B cell (primary cell): ENCODE results near the gene PTPN1. TPM values are rescaled to one million over a fixed set of nuclear protein-coding genes. Genes with fewer than 3 reads are reported as not detected.

Experiments used
- ATAC-seq: fragments of 200-7000 bp; cut with Tn5 transposase; one replicate; pipeline ENCODE4 v1.10.0; 2021; ENCODE audit warnings: low read depth, mild to moderate bottlenecking, moderate number of reproducible peaks, moderate library complexity
- CTCF ChIA-PET: fragments of 350-600 bp; sonication (Branson Sonifier 250); formaldehyde crosslinking; loops from one replicate; lab custom pipeline; 2021; ENCODE audit warnings: antibody characterized with exemption, inconsistent platforms; lab: Charles Lee
- POLR2A ChIA-PET: fragments of 350-600 bp; sonication (Branson Sonifier 250); formaldehyde crosslinking; loops from one replicate; lab custom pipeline; 2021; ENCODE audit warnings: antibody characterized with exemption; lab: Charles Lee
- DNase-seq: peaks from one replicate; pipeline ENCODE4 v3.0.0; 2013
- H2AFZ ChIP-seq: 2 replicates; pipeline ENCODE4 v1.6.1; 2012; ENCODE audit warnings: mild to moderate bottlenecking, low read depth, low read length; ENCODE audit not compliant: insufficient read depth, poor library complexity, severe bottlenecking
- H3K27ac ChIP-seq, 2 donors: 1 replicate in 1 of 2; 2 replicates in 1 of 2; pipeline ENCODE4 v1.5.1; 2012 to 2013; ENCODE audit warnings: low read length in 2 of 2, mild to moderate bottlenecking in 2 of 2, moderate library complexity in 1 of 2
- H3K27me3 ChIP-seq, 4 experiments: fragments of 200-600 bp in 1 of 4; sonication (generic) in 1 of 4; replicated peaks in 1 of 4; 1 replicate in 2 of 4; 2 replicates in 2 of 4; pipeline versions ENCODE4 v1.6.1 to v1.7.0; 2013 to 2016; ENCODE audit warnings: low read length in 3 of 4, mild to moderate bottlenecking in 2 of 4, mixed read lengths in 1 of 4, moderate library complexity in 1 of 4; ENCODE audit not compliant: insufficient read depth in 4 of 4, control insufficient read depth in 3 of 4; ENCODE audit errors: control extremely low read depth in 1 of 4
- H3K36me3 ChIP-seq, 2 experiments: replicated peaks in 1 of 2; 1 replicate in 1 of 2; 2 replicates in 1 of 2; pipeline versions ENCODE4 v1.6.1 to v1.7.1; 2013; ENCODE audit warnings: low read length in 1 of 2; ENCODE audit not compliant: insufficient read depth in 2 of 2, control insufficient read depth in 1 of 2; ENCODE audit errors: control extremely low read depth in 1 of 2, extremely low read depth in 1 of 2
- H3K4me1 ChIP-seq, 2 donors: fragments of 200-600 bp in 1 of 2; sonication (generic) in 1 of 2; 1 replicate in 1 of 2; 2 replicates in 1 of 2; pipeline versions ENCODE4 v1.5.1 to v1.6.1; 2013 to 2017; ENCODE audit warnings: low read length in 2 of 2; ENCODE audit not compliant: control insufficient read depth in 2 of 2, insufficient read depth in 2 of 2
- H3K4me2 ChIP-seq: replicated peaks from 2 replicates; pipeline ENCODE3; 2012; ENCODE audit warnings: mild to moderate bottlenecking, low read depth, low read length; ENCODE audit not compliant: poor library complexity, severe bottlenecking
- H3K4me3 ChIP-seq, 5 experiments: fragments of 200-600 bp in 1 of 5; sonication (generic) in 1 of 5; 1 replicate in 3 of 5; 2 replicates in 2 of 5; pipeline versions ENCODE4 v1.5.1 to v1.7.0; 2011 to 2016; ENCODE audit warnings: low read length in 4 of 5, mild to moderate bottlenecking in 4 of 5, low read depth in 2 of 5, control low read depth in 1 of 5, moderate library complexity in 1 of 5; ENCODE audit not compliant: insufficient read depth in 1 of 5; ENCODE audit errors: control extremely low read depth in 1 of 5, extremely low read depth in 1 of 5
- H3K79me2 ChIP-seq: fragments of 200-600 bp; sonication (generic); one replicate; pipeline ENCODE4 v1.6.0; 2016; ENCODE audit warnings: low read length; ENCODE audit not compliant: control insufficient read depth, insufficient read depth
- H3K9ac ChIP-seq: fragments of 200-600 bp; sonication (generic); 2 replicates; pipeline ENCODE4 v1.6.1; 2017; ENCODE audit warnings: mild to moderate bottlenecking, low read length, moderate library complexity
- H3K9me3 ChIP-seq, 3 donors: one replicate each; pipeline versions ENCODE4 v1.6.1 to v1.7.1; 2013; ENCODE audit warnings: low read length in 2 of 3; ENCODE audit not compliant: control insufficient read depth in 2 of 3, insufficient read depth in 1 of 3; ENCODE audit errors: control extremely low read depth in 1 of 3
- H4K20me1 ChIP-seq: 2 replicates; pipeline ENCODE4 v1.6.0; 2012; ENCODE audit warnings: mild to moderate bottlenecking, low read length; ENCODE audit not compliant: insufficient read depth, control insufficient read depth, poor library complexity, severe bottlenecking
- H3K27ac Mint-ChIP-seq: one replicate; pipeline ENCODE4 v1.8.0; 2021; ENCODE audit warnings: mixed read lengths
- H3K27me3 Mint-ChIP-seq: one replicate; pipeline ENCODE4 v1.8.0; 2021; ENCODE audit warnings: mixed read lengths
- H3K4me1 Mint-ChIP-seq: one replicate; pipeline ENCODE4 v1.8.0; 2021; ENCODE audit warnings: mixed read lengths
- H3K4me3 Mint-ChIP-seq: one replicate; pipeline ENCODE4 v1.8.0; 2021; ENCODE audit warnings: mixed read lengths
- H3K9me3 Mint-ChIP-seq: one replicate; pipeline ENCODE4 v1.8.0; 2022; ENCODE audit warnings: mixed read lengths; ENCODE audit not compliant: insufficient read depth
- CTCF ChIP-seq: fragments of 200-600 bp; IDR thresholded peaks from one replicate; pipeline ENCODE4 v1.8.0; 2022; ENCODE audit warnings: antibody characterized with exemption, mild to moderate bottlenecking
- EZH2 ChIP-seq: IDR thresholded peaks from 2 replicates; pipeline ENCODE4 v1.6.1; 2012; ENCODE audit warnings: borderline replicate concordance, low read depth, mild to moderate bottlenecking, moderate library complexity, low read length; ENCODE audit not compliant: insufficient read depth, poor library complexity, severe bottlenecking
- WGBS: methylation state at CpG from one replicate; pipeline ENCODE4 v1.1.5; 2013; ENCODE audit warnings: missing lambda C conversion rate; ENCODE audit not compliant: insufficient coverage; 5-methylcytosine and 5-hydroxymethylcytosine counted together
- intact Hi-C: fragments of 100-400 bp; cut with micrococcal nuclease; formaldehyde crosslinking; loops from one replicate; pipeline ENCODE4 v1.10.0; 2022
- polyA plus RNA-seq: library from polyadenylated mRNA; depleted of rRNA; stranded (reverse); fragments of >200 nt; gene quantifications from 2 replicates; pipeline ENCODE4 v1.2.3, GENCODE V29; 2012
- total RNA-seq, 2 donors: library from RNA; stranded (reverse); fragments of 120-200 nt in 1 of 2; gene quantifications; 1 replicate in 1 of 2; 2 replicates in 1 of 2; pipeline versions ENCODE4 v1.2.3 to v1.2.4, GENCODE V29; 2013 to 2022

The PTPN1 gene
- total and polyA plus RNA-seq, 2 donors (not counting 1 experiment from before 2014, with no cell fraction given), result 77.4 to 134 TPM

- Mint-ChIP-seq H3K4me3 (no peak overlapping the region), H3K9me3 (no peaks in the 10 kb centered on the region), H3K4me1 (peaks cover 47% of the 10 kb centered on the region), H3K27me3 (no peaks in the 10 kb centered on the region), H3K27ac (peak overlapping the region; percentile 64)
- ATAC-seq (no peak), DNase-seq (no peak)
- Histone ChIP-seq H4K20me1 (peaks cover 76% of the 10 kb centered on the region), H3K9ac (no peak overlapping the region), H3K4me1 (peaks cover 19 to 34% of the 10 kb centered on the region in 2 donors), H3K27ac (no peak overlapping the region), H3K4me2 (no peak overlapping the region), H3K27me3 (no peaks in the 10 kb centered on the region), H3K79me2 (peaks cover 62% of the 10 kb centered on the region), H3K36me3 (peaks cover 10 to 86% of the 10 kb centered on the region in 2 experiments), H3K4me3 (no peak overlapping the region), H3K9me3 (no peaks in the 10 kb centered on the region), H2AFZ (no peak overlapping the region)
- TF ChIP-seq EZH2 (no peak), CTCF (no peak)
- WGBS, result 89% methylated on average over 17 of the region's 17 CpGs
- POLR2A ChIA-PET, result interaction anchor here (1.0 to 1.1 kb wide), 2 partner anchors 66 to 67 kb away, joined by 3 read pairs; partner anchors contain the start of gene PTPN1
- intact Hi-C loops, result loop anchor here (5.0 kb wide), 1 partner anchor 35 kb away; no protein-coding TSS in a partner anchor
- CTCF ChIA-PET, result interaction anchor here (1.2 to 16.9 kb wide), 9 partner anchors 8 to 110 kb away, joined by 3 to 292 read pairs (median 36); partner anchors contain the start of gene PTPN1
These were observed 67.2 kb downstream of the PTPN1 start for GRCh38 chr20:50577175-50578018.
